SHP77 treated with DMSO at 0.1 percent for 48 hours (cell line): ENCODE results near the gene ARHGEF33.

Experiments
- DNase-seq: peaks from one replicate; lab custom pipeline; 2025; lab: John Stamatoyannopoulos, UW

ARHGEF33 gene

DNA sequence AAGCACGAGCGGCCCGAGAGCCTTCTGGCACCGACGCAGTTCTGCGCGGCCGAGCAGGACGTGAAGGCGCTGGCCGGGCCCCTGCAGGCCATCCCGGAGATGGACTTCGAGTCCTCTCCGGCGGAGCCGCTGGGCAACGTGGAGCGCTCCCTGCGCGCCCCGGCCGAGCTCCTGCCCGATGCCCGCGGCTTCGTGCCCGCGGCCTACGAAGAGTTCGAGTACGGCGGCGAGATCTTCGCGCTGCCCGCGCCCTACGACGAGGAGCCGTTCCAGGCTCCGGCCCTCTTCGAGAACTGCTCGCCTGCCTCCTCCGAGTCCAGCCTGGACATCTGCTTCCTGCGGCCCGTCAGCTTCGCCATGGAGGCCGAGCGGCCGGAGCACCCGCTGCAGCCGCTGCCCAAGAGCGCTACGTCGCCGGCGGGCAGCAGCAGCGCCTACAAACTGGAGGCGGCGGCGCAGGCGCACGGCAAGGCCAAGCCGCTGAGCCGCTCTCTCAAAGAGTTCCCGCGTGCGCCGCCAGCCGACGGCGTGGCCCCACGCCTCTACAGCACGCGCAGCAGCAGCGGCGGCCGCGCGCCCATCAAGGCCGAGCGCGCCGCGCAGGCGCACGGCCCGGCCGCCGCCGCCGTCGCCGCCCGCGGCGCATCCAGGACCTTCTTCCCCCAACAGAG is 70.4 kb downstream of the ARHGEF33 start:
- DNase-seq, result no peak

DNA sequence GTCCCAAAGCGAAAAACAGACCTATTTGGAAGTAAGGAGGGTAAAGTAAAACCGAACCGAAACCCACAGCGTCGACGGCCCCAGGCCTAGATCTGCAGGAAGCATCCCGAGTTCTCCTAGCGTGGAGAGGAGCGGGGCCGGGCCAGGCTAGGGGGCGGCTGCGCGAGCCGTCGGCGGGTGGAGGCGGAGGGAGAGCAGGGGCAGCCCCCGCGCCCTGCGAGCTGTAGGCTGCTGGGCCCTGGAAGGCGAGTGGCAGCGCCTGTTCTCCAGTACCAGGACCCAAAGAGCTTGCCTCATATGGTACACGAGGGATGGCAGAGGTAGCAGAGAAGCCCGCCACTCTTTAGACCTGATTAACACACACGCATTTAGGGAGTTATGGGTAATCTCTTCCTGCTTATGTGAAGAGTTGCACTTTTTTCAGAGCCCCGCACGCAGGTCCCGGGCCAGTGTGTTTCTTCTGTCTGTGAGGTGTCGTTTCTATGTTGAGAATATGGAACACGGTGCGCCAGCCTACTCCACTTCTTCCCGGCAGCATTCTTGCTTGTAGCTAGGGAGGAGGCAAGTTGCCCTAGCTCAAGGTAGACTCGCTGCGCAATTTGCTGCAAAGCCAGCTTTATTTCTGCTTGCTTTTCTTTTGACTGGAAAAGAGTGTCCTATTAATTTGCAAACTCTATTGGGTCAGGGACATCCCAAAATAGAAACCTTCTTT is 71.1 kb downstream of the ARHGEF33 start:
- no peak for DNase-seq

DNA sequence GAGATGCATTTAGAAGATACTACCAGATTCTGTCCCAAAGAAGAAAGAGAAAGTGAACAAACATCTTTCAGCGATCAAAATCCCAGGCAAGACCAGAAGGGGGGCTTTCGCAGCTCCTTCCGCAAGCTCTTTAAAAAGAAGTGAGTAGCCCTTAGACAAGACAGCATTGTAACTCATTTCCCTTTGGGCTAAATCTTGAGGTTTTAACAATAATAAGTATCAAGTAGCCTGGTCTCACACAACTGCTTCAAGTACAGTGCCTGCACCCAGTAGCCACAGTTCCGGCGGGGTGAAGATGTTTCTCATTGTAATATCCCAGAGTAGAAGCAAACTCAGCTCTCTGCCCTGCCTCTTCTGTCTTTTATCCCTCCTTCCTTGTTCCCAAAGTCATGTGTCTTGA is 76.3 kb downstream of the ARHGEF33 start:
- DNase-seq, result no peak

GRCh38 chr2:38966678-38967077 is 77.0 kb downstream of the ARHGEF33 start:
- no peak for DNase-seq

DNA sequence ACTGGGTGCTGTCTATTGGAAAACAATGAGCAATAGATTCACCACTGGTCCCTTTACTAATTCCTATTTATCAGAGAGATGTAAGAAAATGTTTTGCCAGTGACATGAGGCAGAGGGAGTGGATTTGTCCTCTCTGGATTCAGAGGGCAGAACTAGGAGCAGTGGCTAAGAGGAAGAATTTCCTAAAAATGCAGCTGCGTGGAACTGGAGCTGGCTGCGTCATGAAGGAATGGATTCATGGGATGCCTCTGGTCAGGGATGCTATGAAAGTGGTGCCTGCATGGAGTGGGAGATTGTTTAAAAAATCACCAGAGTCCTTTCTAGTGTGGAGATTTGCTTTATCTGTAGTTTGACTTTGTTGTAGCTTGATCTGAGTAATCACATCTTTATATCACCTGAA is 78.3 kb downstream of the ARHGEF33 start:
- no peak for DNase-seq

GRCh38 chr2:38971377-38971776 is 81.7 kb downstream of the ARHGEF33 start:
- DNase-seq, result no peak

DNA sequence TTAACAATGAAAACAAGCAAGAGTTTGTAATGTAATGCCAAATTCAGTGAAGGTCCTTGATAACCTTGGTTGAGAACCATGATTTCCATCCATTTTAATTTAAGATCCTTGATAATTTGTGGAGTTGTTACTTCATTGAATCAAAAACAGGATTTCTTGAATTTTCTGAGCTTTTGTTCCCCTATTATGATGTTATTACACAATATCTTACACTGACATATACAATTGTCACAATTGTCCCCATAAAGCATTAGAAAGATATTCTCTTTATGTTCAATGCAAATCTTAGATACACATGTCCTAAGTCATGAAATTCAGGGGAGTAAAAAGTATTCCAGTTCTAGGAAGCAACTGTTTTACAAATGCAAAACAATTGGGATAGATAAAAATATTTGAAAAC is 83.6 kb downstream of the ARHGEF33 start:
- no peak for DNase-seq

DNA sequence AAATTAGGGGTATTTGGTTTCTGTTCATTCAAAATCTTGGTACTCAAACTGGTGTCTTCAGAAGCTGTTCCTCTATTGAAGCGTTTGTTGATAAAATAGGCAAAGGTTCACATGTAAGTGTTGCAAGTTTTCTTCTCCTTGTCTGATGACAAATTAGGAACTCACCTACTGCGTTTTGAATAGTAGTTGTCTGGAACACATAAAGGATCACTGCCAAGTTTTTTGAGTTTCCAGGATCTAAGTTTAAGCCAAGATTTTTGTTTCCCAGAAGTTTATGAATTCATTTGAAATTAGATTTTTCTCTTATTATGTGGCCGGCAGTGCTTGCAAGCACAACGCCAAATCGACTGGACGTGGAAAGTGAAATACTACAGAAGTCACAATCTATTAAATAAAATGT is 85.4 kb downstream of the ARHGEF33 start:
- DNase-seq, result no peak

- DNase-seq, result no peak
Observed at GRCh38 chr2:38977047-38977446, 87.4 kb downstream of the ARHGEF33 start.

GRCh38 chr2:38978296-38978903 is 88.7 kb downstream of the ARHGEF33 start:
- no peak for DNase-seq

DNA sequence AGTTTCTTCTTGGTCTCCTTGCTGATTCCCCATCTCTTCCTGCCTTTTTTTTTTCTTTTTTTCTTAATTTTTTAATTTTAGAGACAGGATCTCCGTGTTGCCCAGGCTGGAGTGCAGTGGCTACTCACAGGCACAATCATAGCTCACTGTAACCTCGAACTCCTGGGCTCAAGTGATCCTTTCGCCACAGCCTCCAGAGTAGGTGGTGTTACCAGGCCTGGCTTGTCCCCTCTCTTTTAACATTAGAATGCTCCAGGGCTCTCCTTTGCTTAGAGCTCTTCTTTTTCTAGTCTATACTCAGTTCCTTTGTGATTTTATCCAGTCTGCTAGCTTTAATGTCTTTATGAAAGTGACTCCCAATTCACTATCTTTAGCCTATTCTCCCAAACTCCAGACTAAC is 89.2 kb downstream of the ARHGEF33 start:
- DNase-seq, result no peak

DNA sequence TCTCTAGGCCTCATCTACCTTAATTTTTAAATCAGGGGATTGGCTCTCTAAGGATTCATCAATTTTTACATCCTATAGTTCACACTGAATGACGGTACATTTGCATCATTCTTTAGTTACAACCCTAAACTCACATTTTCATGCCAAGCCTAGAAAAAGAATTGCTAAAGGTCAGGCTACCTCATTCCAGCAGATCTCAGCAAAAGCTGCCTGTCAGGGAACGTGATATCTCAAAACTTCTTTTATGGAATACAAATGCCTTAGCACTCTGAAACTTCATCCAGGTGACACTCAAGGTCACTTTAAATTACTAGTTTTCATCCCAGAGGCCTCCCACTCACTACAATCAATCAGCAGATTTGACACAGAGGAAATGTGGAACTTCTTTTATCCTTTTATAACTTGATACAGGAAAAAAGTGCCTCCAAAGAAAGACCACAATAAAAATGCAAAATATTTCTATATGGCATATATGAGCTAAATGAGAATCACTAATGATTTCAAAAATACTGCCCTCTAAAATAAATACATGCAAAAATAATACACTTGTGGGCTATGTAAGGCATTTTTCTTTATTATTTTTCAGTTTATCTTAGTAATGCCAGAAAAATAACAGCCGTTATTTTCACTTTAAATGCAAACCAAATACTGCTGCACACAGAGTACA is 91.5 kb downstream of the ARHGEF33 start:
- DNase-seq, result no peak

DNA sequence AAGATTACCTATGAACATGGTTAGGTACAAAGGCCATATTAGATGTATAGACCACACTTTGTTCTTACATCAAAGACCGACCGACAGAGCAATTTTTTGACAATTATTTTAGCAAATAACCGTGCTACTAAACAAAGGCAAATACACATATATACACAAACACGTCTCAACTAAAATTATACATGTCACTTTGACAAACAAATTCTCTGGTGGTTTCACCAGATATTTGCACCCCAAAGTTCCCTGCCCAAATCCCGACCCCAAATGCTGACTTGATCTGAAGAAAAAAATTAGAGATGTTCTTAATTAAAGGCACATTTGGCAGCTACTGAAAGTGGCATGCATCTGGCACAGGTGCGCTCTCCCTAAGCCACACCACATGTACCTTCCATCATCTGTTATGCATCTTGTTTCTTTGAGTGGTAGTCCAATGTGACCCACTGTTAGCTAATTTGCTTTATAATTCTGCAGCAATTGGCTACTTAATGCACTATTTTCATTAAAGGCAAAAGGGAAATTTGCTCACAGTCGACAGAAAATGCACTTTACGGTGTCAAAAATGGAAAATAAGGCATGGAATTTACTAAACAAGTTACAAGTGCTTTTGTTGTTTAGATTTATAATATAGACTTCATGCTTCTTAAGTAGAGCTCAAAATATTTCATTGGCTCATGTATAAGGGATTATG is 92.1 kb downstream of the ARHGEF33 start:
- no peak for DNase-seq

DNA sequence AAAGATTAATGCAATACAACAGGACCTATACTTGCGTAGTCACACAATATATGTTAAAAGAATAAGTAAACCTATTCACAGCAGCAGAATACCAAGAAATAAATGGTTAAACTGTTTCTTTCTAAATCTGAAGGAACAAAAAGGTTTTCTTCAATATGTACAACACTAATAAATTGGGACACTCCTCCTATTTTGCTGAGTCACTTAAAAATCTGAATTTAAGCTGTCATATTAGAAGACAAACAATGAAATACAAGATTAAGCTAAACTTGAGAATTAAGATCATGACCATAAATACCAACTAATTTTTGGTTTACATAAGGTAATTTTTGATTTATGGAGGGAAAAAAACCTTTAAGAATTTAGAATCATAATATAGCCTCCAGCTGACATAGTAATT is 92.8 kb downstream of the ARHGEF33 start:
- DNase-seq, result no peak

DNA sequence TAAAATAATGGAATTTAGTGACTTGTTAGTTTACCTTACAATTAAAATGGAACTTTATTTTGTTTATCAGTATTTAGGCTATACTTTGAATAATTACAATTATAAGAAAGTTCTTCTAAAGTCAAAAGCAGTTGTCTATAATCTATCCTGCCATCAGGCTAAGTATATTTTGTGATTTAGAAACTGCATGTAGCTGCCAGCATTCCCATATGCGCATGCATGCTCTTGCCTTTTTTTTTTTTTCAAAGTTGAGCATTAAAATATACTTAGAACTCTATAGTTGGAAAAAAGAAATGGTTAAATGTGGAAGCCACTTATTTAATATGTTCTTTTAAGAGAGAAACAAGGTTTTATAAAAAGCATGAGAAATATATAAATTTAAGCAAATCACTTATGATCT is 99.0 kb downstream of the ARHGEF33 start:
- no peak for DNase-seq

GRCh38 chr2:38991899-38992298 is 102.2 kb downstream of the ARHGEF33 start:
- DNase-seq, result no peak

GRCh38 chr2:38997781-38998180 is 108.1 kb downstream of the ARHGEF33 start:
- DNase-seq, result no peak

DNA sequence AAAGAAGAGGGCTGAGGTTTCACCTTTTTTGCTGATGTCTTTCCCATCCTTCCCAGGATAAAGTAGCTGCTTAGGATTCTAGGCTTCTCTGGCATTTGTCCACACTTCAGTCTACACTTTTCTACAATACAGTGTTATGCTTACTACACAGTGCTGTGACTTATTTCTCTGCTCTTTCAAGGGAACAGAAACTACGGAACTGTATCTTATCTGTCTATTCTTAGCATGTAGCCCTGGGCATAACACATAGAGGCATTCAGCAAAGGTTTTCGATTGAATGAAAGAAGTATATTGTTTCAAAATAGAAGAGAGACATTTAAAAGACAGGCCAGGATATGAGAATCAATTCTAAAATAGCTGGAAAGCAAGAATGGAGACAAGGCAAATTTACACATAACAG is 110.9 kb downstream of the ARHGEF33 start:
- DNase-seq, result no peak

GRCh38 chr2:39007875-39008504 is 118.3 kb downstream of the ARHGEF33 start:
- DNase-seq, result no peak

GRCh38 chr2:39008665-39009064 is 119.0 kb downstream of the ARHGEF33 start:
- DNase-seq, result no peak

- DNase-seq, result no peak
Observed at GRCh38 chr2:39013871-39014270, 124.2 kb downstream of the ARHGEF33 start.

DNA sequence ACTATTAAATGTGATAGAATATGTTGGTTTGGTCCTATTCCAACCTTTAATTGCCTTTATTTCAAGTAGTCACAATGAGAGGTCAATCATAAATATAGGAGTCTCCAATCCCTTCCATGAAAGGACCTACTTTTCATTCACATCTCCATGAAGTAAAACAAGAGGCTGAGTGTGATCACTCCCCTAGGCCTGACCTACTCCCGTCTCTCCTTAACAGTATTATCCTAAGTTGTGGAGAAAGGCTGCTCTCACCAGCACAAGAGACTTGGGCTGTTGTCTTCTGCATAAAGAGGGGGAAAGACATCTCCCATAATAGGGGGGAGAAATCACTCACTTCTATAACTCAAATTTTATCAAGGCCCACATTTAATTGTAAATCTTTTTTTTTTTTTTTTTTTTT is 125.7 kb downstream of the ARHGEF33 start:
- DNase-seq, result no peak
